Stomach (tissue), 9 donors: Measurements from ENCODE around the gene RPL39L. TPM values are rescaled to one million over a fixed set of nuclear protein-coding genes. Genes with fewer than 3 reads are reported as not detected.

Experiments
- DNase-seq, 2 donors: peaks; one replicate each; pipeline versions ENCODE4 v3.0.0 to v3.0.0-alpha.2; 2013 to 2019
- H3K27ac ChIP-seq, 5 donors: fragments of 200-600 bp in 4 of 5; sonication (generic) in 4 of 5; one replicate each; pipeline ENCODE4 v1.5.1; 2013 to 2019; ENCODE audit warnings: mild to moderate bottlenecking in 1 of 5, moderate library complexity in 1 of 5
- H3K27me3 ChIP-seq, 3 donors: fragments of 200-600 bp; sonication (generic); one replicate each; pipeline ENCODE4 v1.5.1; 2017 to 2019; ENCODE audit warnings: mixed run types in 1 of 3
- H3K36me3 ChIP-seq, 4 donors: fragments of 200-600 bp; sonication (generic); 1 replicate in 3 of 4; 2 replicates in 1 of 4; pipeline ENCODE4 v1.5.1; 2016 to 2019
- H3K4me1 ChIP-seq, 4 donors: fragments of 200-600 bp; sonication (generic); one replicate each; pipeline ENCODE4 v1.5.1; 2016 to 2019
- H3K4me3 ChIP-seq, 4 donors: fragments of 200-600 bp; sonication (generic) in 3 of 4; one replicate each; pipeline ENCODE4 v1.5.1; 2016 to 2019; ENCODE audit warnings: mild to moderate bottlenecking in 1 of 4
- H3K9me3 ChIP-seq, 4 donors: fragments of 200-600 bp; sonication (generic); one replicate each; pipeline ENCODE4 v1.5.1; 2016 to 2019
- CTCF ChIP-seq, 7 experiments: fragments of 450-650 bp in 4 of 7; fragments of 200-600 bp in 3 of 7; sonication (generic) in 3 of 7; IDR thresholded peaks; one replicate each; pipeline ENCODE4 v1.5.1; 2016 to 2019; ENCODE audit warnings: antibody characterized with exemption in 7 of 7, control low read depth in 2 of 7, mild to moderate bottlenecking in 1 of 7
- EP300 ChIP-seq: sonication (generic); formaldehyde crosslinking; IDR thresholded peaks from one replicate; pipeline ENCODE4 v1.6.1; 2017; ENCODE audit warnings: antibody characterized with exemption
- POLR2A ChIP-seq, 4 donors: fragments of 450-650 bp; IDR thresholded peaks; one replicate each; pipeline ENCODE4 v1.6.1; 2016; ENCODE audit warnings: antibody characterized with exemption in 4 of 4, control low read depth in 2 of 4, mild to moderate bottlenecking in 1 of 4, moderate library complexity in 1 of 4
- POLR2AphosphoS5 ChIP-seq, 3 donors: sonication (generic); formaldehyde crosslinking; IDR thresholded peaks; one replicate each; pipeline ENCODE4 v1.6.1; 2016; ENCODE audit warnings: antibody characterized with exemption in 3 of 3
- WGBS, 5 donors: extraction: QIAGEN DNeasy Blood & Tissue Kit in 3 of 5; methylation state at CpG; one replicate each; pipeline versions ENCODE4 v1.1.5 to v1.1.7; 2013 to 2018; 5-methylcytosine and 5-hydroxymethylcytosine counted together
- intact Hi-C: fragments of 100-400 bp; cut with DNase I; formaldehyde crosslinking; loops from one replicate; pipeline ENCODE4 v1.15.1; 2023; ENCODE audit warnings: low total_unique reads
- polyA plus RNA-seq, 3 donors: library from polyadenylated mRNA; stranded (reverse); fragments of 200-250 nt; gene quantifications; one replicate each; pipeline ENCODE4 v1.2.3, GENCODE V29; 2013
- total RNA-seq, 5 donors: library from RNA; depleted of rRNA; stranded (reverse); fragments of >200 nt; gene quantifications; one replicate each; pipeline versions ENCODE4 v1.1.0 to v1.2.3, GENCODE V29; 2014 to 2016
- donor health status: healthy with polysubstance abuse.
- donor health status: Bipolar disorder and iron deficiency.
- donor health status: healthy.

The RPL39L gene
- total and polyA plus RNA-seq, 8 donors: 2.0 to 13.7 (median 4.8) TPM; not detected in 1

DNA sequence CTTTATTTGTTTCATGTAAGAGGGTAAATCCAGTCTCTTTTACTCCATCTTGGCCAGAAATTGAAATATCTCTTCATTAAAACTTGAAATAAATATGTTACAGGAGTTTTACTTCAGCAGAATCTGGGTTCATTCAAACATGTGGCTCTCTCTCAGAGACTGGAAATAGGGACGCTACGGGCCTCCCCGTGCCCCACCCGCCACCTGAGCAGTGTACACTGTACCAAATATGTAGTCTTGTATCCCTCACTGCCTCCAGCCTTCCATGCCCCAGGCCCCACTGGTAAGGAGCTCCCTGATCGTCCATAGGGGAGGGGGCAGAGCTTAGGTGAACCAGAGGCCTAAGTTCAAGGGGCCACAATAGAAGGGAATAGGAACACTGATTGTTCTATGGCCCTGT is 36.0 kb downstream of the RPL39L start:
- H3K36me3 ChIP-seq: no peaks in the 10 kb centered on the region
- H3K4me1 ChIP-seq: peaks cover 6 to 18% (median 13%) of the 10 kb centered on the region in 4 donors
- H3K27me3 ChIP-seq: no peaks in the 10 kb centered on the region
- H3K4me3 ChIP-seq: no peak overlapping the region
- intact Hi-C loops: no loop called here
- peaks cover 0 to 4% (median 0%) of the 10 kb centered on the region in 4 donors for H3K9me3 ChIP-seq
- no peak for DNase-seq
- WGBS, 5 donors: 86 to 97% (median 94%) methylated on average over 5 of the region's 5 CpGs
- TF ChIP-seq CTCF (IDR thresholded peaks at IDR 0.05) (no peak), POLR2AphosphoS5 (IDR thresholded peaks at IDR 0.05) (no peak), POLR2A (IDR thresholded peaks at IDR 0.05) (no peak), EP300 (no peak)
- no peak overlapping the region for H3K27ac ChIP-seq

- Histone ChIP-seq H3K4me3 (peak overlapping the region; percentile 5 to 31 (median 24)), H3K4me1 (peaks cover 6 to 18% (median 13%) of the 10 kb centered on the region in 4 donors), H3K27ac (peak overlapping the region in 4 of 5 donors; percentile 2 to 69 (median 42)), H3K36me3 (no peaks in the 10 kb centered on the region), H3K9me3 (peaks cover 0 to 4% (median 0%) of the 10 kb centered on the region in 4 donors), H3K27me3 (no peaks in the 10 kb centered on the region)
- WGBS, 5 donors: 85 to 100% (median 94%) methylated on average over 1 of the region's 1 CpG
- TF ChIP-seq POLR2AphosphoS5 (IDR thresholded peaks at IDR 0.05) (no peak), CTCF (IDR thresholded peaks at IDR 0.05) (no peak), EP300 (no peak), POLR2A (IDR thresholded peaks at IDR 0.05) (no peak)
- no peak for DNase-seq
- intact Hi-C loops: no loop called here
Observed at GRCh38 chr3:187102073-187102634, 37.1 kb downstream of the RPL39L start.

GRCh38 chr3:187101184-187102072 is 37.9 kb downstream of the RPL39L start:
- Histone ChIP-seq H3K4me3 (peak overlapping the region; percentile 5 to 31 (median 24)), H3K27ac (peak overlapping the region in 4 of 5 donors; percentile 2 to 69 (median 42)), H3K9me3 (peaks cover 0 to 8% (median under 1%) of the 10 kb centered on the region in 4 donors), H3K27me3 (no peaks in the 10 kb centered on the region), H3K36me3 (no peaks in the 10 kb centered on the region), H3K4me1 (peaks cover 6 to 18% (median 13%) of the 10 kb centered on the region in 4 donors)
- no peak for TF ChIP-seq POLR2A (IDR thresholded peaks at IDR 0.05)
- no peak for TF ChIP-seq CTCF (IDR thresholded peaks at IDR 0.05)
- peak in 1 of 3 donors; percentile 19 for TF ChIP-seq POLR2AphosphoS5 (IDR thresholded peaks at IDR 0.05)
- TF ChIP-seq EP300: no peak
- DNase-seq: peak; percentile 69 to 86
- WGBS, 5 donors: 37 to 55% (median 44%) methylated on average over 7 to 9 of the region's 9 CpGs
- intact Hi-C loops: no loop called here

DNA sequence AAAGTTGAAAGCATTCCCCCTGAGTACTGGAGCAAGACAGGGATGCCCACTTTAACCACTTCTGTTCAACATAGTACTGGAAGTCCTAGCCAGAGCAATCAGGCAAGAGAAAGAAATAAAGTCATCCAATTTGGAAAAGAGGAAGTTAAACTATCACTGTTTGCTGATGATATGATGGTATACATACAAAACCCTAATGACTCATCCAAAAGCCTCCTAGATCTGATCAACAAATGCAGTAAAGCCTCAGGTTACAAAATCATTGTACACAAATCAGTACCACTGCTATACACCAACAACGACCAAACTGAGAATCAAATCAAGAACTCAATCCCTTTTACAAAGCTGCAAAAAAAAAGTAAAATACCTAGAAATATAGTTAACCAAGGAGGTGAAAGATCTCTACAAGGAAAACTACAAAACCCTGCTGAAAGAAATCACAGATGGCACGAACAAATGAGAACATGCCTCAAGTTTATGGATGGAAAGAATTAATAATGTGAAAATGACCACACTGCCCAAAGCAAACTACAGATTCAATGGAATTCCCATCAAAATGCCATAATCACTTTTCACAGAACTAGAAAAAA is 40.3 kb downstream of the RPL39L start:
- TF ChIP-seq CTCF (IDR thresholded peaks at IDR 0.05): no peak
- no peak for TF ChIP-seq EP300
- TF ChIP-seq POLR2A (IDR thresholded peaks at IDR 0.05): no peak
- TF ChIP-seq POLR2AphosphoS5 (IDR thresholded peaks at IDR 0.05): no peak
- no peak for DNase-seq
- Histone ChIP-seq H3K36me3 (no peaks in the 10 kb centered on the region), H3K4me1 (peaks cover 6 to 18% (median 13%) of the 10 kb centered on the region in 4 donors), H3K9me3 (peaks cover 0 to 11% (median 2%) of the 10 kb centered on the region in 4 donors), H3K4me3 (no peak overlapping the region), H3K27ac (no peak overlapping the region), H3K27me3 (no peaks in the 10 kb centered on the region)
- WGBS, 5 donors: 77 to 87% (median 86%) methylated on average over 2 of the region's 2 CpGs
- intact Hi-C loops: no loop called here
